Measurements from ENCODE around the gene ABCC11. TPM values are rescaled to one million over a fixed set of nuclear protein-coding genes. Genes with fewer than 3 reads are reported as not detected.

Gene ABCC11
- total and polyA plus RNA-seq, 4 experiments from 2014 or later: 0.07 to 0.09 TPM; not detected in 2

DNA sequence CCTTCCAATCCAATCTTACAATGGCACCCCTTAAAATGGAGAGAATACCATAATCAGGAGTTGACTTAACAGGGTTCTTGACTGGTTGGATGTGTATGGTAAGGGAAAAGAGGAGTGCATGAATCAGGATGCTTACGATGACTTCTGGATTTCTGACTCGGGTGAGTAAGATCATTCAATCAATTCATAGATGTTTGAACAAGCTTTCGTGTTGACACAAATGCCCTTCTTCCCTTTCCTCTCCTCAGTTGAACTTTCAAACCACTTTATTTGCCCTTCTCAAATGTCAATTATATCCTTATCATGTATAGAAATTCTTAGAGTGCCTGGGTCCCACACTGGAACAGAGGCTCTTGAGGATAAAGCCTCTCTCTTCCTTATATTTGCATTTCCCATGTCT, 117.4 kb downstream of the ABCC11 start:
- Histone ChIP-seq H3K36me3 (ENCODE audit: insufficient read depth, low read length) (no peaks in the 10 kb centered on the region), H3K9me3 (ENCODE audit: control insufficient read depth in 1 of 2, low read length in 2 of 2) (no peaks in the 10 kb centered on the region), H3K4me3 (ENCODE audit: low read length in 2 of 2) (no peak overlapping the region), H3K4me1 (ENCODE audit: insufficient read depth, low read length) (no peaks in the 10 kb centered on the region), H3K27me3 (ENCODE audit: insufficient read depth, low read length) (no peaks in the 10 kb centered on the region), H3K27ac (ENCODE audit: low read depth, low read length) (no peak overlapping the region)
- DNase-seq: no peak
- H3K27me3 Mint-ChIP-seq: peaks cover 0 to 5% of the 10 kb centered on the region in 2 donors
- H3K36me3 Mint-ChIP-seq: no peaks in the 10 kb centered on the region
- H3K27ac Mint-ChIP-seq: no peak overlapping the region
- H3K4me3 Mint-ChIP-seq: no peak overlapping the region
- H3K4me1 Mint-ChIP-seq: no peaks in the 10 kb centered on the region
- peaks cover 0 to 3% (median 0%) of the 10 kb centered on the region in 8 donors for H3K9me3 Mint-ChIP-seq
- intact Hi-C loops (cut with micrococcal nuclease): no loop called here
- POLR2A ChIA-PET (ENCODE audit: partially characterized antibody): no interaction called here
- CTCF ChIA-PET (ENCODE audit: partially characterized antibody): no interaction called here

DNA sequence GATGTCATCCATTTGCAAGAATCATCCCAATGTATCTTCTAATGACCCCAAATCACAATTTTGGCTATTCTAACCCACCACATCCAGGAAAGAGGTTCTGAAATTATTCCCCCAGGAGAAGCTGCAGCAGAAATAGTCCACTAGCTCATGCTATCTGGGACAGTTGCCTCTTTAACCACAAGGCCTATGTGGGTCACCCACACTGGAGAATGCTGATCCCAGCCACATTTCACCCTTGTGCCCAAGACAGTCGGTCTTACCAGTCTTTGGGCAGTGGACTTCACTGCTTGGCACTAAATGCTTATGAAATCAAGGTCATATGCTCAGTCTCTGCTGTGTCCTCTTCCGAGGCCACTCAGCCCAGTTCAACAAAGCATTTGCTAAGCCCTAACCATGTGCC, 118.6 kb downstream of the ABCC11 start:
- Histone ChIP-seq H3K4me1 (ENCODE audit: insufficient read depth, low read length) (no peaks in the 10 kb centered on the region), H3K27me3 (ENCODE audit: insufficient read depth, low read length) (no peaks in the 10 kb centered on the region), H3K36me3 (ENCODE audit: insufficient read depth, low read length) (no peaks in the 10 kb centered on the region), H3K4me3 (ENCODE audit: low read length in 2 of 2) (no peak overlapping the region), H3K27ac (ENCODE audit: low read depth, low read length) (no peak overlapping the region), H3K9me3 (ENCODE audit: control insufficient read depth in 1 of 2, low read length in 2 of 2) (no peaks in the 10 kb centered on the region)
- DNase-seq: no peak
- Mint-ChIP-seq H3K27ac (no peak overlapping the region), H3K27me3 (peaks cover 0 to 5% of the 10 kb centered on the region in 2 donors), H3K9me3 (peaks cover 0 to 3% (median 0%) of the 10 kb centered on the region in 8 donors), H3K4me1 (no peaks in the 10 kb centered on the region), H3K36me3 (no peaks in the 10 kb centered on the region), H3K4me3 (no peak overlapping the region)
- CTCF ChIA-PET (ENCODE audit: partially characterized antibody): no interaction called here
- intact Hi-C loops (cut with micrococcal nuclease): no loop called here
- POLR2A ChIA-PET (ENCODE audit: partially characterized antibody): no interaction called here

DNA sequence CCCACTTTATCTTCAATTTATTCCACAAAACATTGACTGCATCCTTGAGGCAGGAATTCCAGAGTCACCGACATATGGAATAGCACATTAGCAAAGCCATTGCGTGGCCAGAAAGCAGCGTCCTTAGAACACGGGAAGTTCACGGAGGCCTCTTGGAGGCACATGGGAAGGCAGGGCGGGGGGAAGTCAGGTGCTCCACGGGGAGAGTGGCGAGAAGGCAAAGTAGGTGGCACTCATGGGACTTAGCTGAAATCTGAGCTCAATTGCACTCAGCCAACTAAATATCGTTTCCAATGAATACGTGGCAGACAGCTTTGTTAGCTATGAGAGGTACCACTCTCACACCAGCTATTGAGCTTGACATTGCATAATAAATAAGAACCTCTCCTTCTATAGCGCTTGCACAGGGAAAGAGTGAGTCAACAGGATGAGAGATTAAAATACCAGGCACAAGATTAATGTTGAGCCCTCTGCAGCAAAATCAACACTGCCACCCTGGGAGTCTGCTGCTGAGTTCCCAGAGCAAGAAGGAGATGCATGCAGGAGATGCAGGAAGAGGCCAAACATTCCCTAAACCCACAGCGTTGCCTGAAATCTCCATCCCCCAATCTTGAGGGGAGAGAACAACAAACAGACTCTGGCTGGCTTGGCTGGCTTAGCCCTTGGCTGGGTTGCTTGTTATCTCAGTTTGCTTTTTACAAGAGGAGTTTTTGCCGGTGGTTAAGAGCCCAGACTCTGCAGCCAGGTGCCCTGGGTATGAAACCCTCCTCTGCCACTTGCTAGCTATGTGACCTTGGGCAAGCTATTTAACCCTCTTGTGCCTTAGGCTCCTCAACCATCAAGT, 120.3 kb downstream of the ABCC11 start:
- intact Hi-C loops (cut with micrococcal nuclease): no loop called here
- Histone ChIP-seq H3K27me3 (ENCODE audit: insufficient read depth, low read length) (no peaks in the 10 kb centered on the region), H3K36me3 (ENCODE audit: insufficient read depth, low read length) (no peaks in the 10 kb centered on the region), H3K4me3 (ENCODE audit: low read length in 2 of 2) (no peak overlapping the region), H3K4me1 (ENCODE audit: insufficient read depth, low read length) (no peaks in the 10 kb centered on the region), H3K27ac (ENCODE audit: low read depth, low read length) (no peak overlapping the region), H3K9me3 (ENCODE audit: control insufficient read depth in 1 of 2, low read length in 2 of 2) (no peaks in the 10 kb centered on the region)
- Mint-ChIP-seq H3K4me3 (no peak overlapping the region), H3K4me1 (no peaks in the 10 kb centered on the region), H3K27ac (no peak overlapping the region), H3K36me3 (no peaks in the 10 kb centered on the region), H3K27me3 (peaks cover 0 to 4% of the 10 kb centered on the region in 2 donors), H3K9me3 (peaks cover 0 to 3% (median 0%) of the 10 kb centered on the region in 8 donors)
- DNase-seq: no peak
- ChIA-PET POLR2A (ENCODE audit: partially characterized antibody) (interaction anchor here (0.7 kb wide), 1 partner anchor 650 kb away, joined by 3 read pairs; no protein-coding TSS in a partner anchor), CTCF (ENCODE audit: partially characterized antibody) (interaction anchor here (0.6 kb wide), 1 partner anchor 10 kb away, joined by 3 read pairs; no protein-coding TSS in a partner anchor)

DNA sequence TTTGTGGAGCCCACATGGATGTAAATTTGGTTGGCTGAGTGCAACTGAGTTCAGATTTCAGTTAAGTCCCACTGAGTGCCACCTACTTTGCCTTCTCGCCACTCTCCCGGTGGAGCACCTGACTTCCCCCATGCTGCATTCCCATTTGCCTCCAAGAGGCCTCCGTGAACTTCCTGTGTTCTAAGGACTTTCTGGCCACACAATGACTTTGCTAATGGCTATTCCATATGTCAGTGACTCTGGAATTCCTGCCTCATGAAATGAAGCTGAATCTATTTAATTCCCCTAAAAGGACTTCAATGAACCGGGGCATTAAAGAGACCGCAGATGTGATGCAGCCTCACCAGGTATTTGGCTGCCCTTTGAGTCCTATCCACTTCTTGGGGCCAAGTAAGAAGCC, 121.5 kb downstream of the ABCC11 start:
- H3K36me3 Mint-ChIP-seq: no peaks in the 10 kb centered on the region

DNA sequence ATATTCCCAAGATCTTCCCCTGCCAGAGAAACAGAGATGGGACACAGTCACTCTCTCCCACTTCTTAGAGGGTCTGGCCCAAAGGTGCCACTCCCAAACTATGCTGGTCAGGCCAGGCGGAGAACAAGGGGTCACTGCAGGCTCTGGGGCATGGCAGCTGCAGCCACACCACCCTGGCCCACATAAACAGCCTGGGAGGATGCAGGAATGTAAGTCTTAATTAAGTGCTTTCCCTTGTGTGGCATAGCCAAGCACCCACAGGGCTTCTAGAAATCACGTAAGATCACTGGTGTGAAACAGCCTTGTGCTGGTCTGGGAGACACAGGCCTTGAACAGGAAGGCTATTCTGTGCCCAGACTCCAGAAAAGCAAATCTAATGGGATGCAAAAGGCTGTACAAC, 123.1 kb downstream of the ABCC11 start:
- POLR2A ChIA-PET (ENCODE audit: partially characterized antibody): no interaction called here
- Histone ChIP-seq H3K27ac (ENCODE audit: low read depth, low read length) (no peak overlapping the region), H3K36me3 (ENCODE audit: insufficient read depth, low read length) (no peaks in the 10 kb centered on the region), H3K9me3 (ENCODE audit: control insufficient read depth in 1 of 2, low read length in 2 of 2) (no peaks in the 10 kb centered on the region), H3K4me3 (ENCODE audit: low read length in 2 of 2) (no peak overlapping the region), H3K4me1 (ENCODE audit: insufficient read depth, low read length) (no peaks in the 10 kb centered on the region), H3K27me3 (ENCODE audit: insufficient read depth, low read length) (no peaks in the 10 kb centered on the region)
- intact Hi-C loops (cut with micrococcal nuclease): no loop called here
- Mint-ChIP-seq H3K4me1 (no peaks in the 10 kb centered on the region), H3K27ac (no peak overlapping the region), H3K9me3 (no peaks in the 10 kb centered on the region), H3K27me3 (peaks cover 0 to 4% of the 10 kb centered on the region in 2 donors), H3K36me3 (no peaks in the 10 kb centered on the region), H3K4me3 (no peak overlapping the region)
- no peak for DNase-seq
- CTCF ChIA-PET (ENCODE audit: partially characterized antibody): interaction anchor here (0.8 kb wide), 1 partner anchor 10 kb away, joined by 3 read pairs; no protein-coding TSS in a partner anchor

More for the DNA sequence above, 121.5 kb downstream of the ABCC11 start:
- H3K9me3 Mint-ChIP-seq: no peaks in the 10 kb centered on the region
- ChIA-PET CTCF (ENCODE audit: partially characterized antibody) (no interaction called here), POLR2A (ENCODE audit: partially characterized antibody) (no interaction called here)
- no peak overlapping the region for H3K4me3 Mint-ChIP-seq
- no peak for DNase-seq
- Histone ChIP-seq H3K9me3 (ENCODE audit: control insufficient read depth in 1 of 2, low read length in 2 of 2) (no peaks in the 10 kb centered on the region), H3K36me3 (ENCODE audit: insufficient read depth, low read length) (no peaks in the 10 kb centered on the region), H3K4me3 (ENCODE audit: low read length in 2 of 2) (no peak overlapping the region), H3K4me1 (ENCODE audit: insufficient read depth, low read length) (no peaks in the 10 kb centered on the region), H3K27me3 (ENCODE audit: insufficient read depth, low read length) (no peaks in the 10 kb centered on the region), H3K27ac (ENCODE audit: low read depth, low read length) (no peak overlapping the region)
- peak overlapping the region in 1 of 7 donors; percentile 10 for H3K27ac Mint-ChIP-seq
- H3K4me1 Mint-ChIP-seq: no peaks in the 10 kb centered on the region
- peaks cover 0 to 4% of the 10 kb centered on the region in 2 donors for H3K27me3 Mint-ChIP-seq
- intact Hi-C loops (cut with micrococcal nuclease): no loop called here

DNA sequence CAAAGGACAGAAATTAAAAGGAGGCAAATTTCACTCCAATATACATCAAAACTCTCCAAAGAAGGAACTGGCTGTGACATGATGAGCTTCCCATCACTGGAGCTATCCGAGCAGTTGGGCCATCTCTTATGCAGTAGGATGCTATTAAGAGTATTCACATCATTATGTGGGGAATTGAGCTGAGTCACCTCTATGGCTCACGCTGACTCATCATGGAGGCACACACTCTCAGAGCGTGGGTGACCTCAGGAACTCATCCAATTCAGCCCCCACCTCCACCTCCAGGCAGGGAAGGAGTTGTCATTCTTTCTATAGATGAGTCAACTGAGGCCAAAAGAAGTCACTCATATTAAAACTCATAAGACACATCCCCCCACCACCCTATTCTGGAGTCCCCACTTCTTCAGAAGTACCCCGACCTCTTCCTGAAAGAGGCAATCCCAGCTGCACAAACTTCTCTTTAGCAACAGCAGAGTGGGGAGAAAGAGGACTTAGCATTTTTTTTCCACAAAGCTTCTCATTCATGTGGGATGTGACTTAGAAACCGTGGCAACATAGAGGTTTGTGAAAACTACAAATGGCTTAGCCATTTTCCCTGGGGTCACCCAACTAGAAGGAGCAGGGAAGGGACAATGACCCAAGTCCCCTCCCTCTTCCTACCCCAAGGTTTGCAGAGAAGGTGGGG, 124.1 kb downstream of the ABCC11 start:
- no peak for DNase-seq
- Mint-ChIP-seq H3K4me1 (no peaks in the 10 kb centered on the region), H3K27me3 (peaks cover 0 to 6% of the 10 kb centered on the region in 2 donors), H3K27ac (no peak overlapping the region), H3K36me3 (no peaks in the 10 kb centered on the region), H3K4me3 (no peak overlapping the region), H3K9me3 (no peaks in the 10 kb centered on the region)
- intact Hi-C loops (cut with micrococcal nuclease): no loop called here
- ChIA-PET POLR2A (ENCODE audit: partially characterized antibody) (no interaction called here), CTCF (ENCODE audit: partially characterized antibody) (no interaction called here)
- Histone ChIP-seq H3K27ac (ENCODE audit: low read depth, low read length) (no peak overlapping the region), H3K9me3 (ENCODE audit: control insufficient read depth in 1 of 2, low read length in 2 of 2) (no peaks in the 10 kb centered on the region), H3K4me1 (ENCODE audit: insufficient read depth, low read length) (no peaks in the 10 kb centered on the region), H3K36me3 (ENCODE audit: insufficient read depth, low read length) (no peaks in the 10 kb centered on the region), H3K4me3 (ENCODE audit: low read length in 2 of 2) (no peak overlapping the region), H3K27me3 (ENCODE audit: insufficient read depth, low read length) (no peaks in the 10 kb centered on the region)

DNA sequence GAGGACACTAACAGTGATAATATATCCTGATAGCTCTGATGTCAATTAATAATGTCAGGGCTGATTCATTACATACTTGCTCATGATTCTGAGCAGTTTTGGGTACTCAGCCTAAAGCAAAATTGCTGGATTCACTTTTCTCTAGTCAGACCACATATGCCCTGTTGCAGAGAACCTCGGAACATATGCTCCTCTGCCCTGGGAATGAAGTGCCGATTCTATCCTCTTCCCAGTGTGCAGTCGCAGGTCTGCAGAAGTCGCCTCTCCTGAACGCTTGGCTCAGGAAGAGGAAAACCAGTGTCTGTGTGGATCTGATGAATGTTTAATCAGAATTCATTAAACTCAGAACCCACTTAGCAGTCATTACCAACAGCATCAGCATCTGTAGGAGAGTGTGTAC, 126.1 kb downstream of the ABCC11 start:
- H3K36me3 Mint-ChIP-seq: no peaks in the 10 kb centered on the region
- peaks cover under 1 to 5% of the 10 kb centered on the region in 2 donors for H3K27me3 Mint-ChIP-seq
- Histone ChIP-seq H3K36me3 (ENCODE audit: insufficient read depth, low read length) (no peaks in the 10 kb centered on the region), H3K9me3 (ENCODE audit: control insufficient read depth in 1 of 2, low read length in 2 of 2) (no peaks in the 10 kb centered on the region), H3K27ac (ENCODE audit: low read depth, low read length) (no peak overlapping the region), H3K4me1 (ENCODE audit: insufficient read depth, low read length) (no peaks in the 10 kb centered on the region), H3K4me3 (ENCODE audit: low read length in 2 of 2) (no peak overlapping the region), H3K27me3 (ENCODE audit: insufficient read depth, low read length) (no peaks in the 10 kb centered on the region)
- DNase-seq: no peak
- H3K27ac Mint-ChIP-seq: no peak overlapping the region
- intact Hi-C loops (cut with micrococcal nuclease): no loop called here
- no peak overlapping the region for H3K4me3 Mint-ChIP-seq
- no peaks in the 10 kb centered on the region for H3K9me3 Mint-ChIP-seq
- ChIA-PET CTCF (ENCODE audit: partially characterized antibody) (interaction anchor here (2.1 kb wide), 1 partner anchor 980 kb away, joined by 12 read pairs; no protein-coding TSS in a partner anchor), POLR2A (ENCODE audit: partially characterized antibody) (no interaction called here)
- H3K4me1 Mint-ChIP-seq: peaks cover 0 to under 1% (median 0%) of the 10 kb centered on the region in 4 donors

Data from CD4-positive, alpha-beta memory T cell (primary cell).